Measurements from ENCODE around the gene OSBPL2. TPM values are rescaled to one million over a fixed set of nuclear protein-coding genes. Genes with fewer than 3 reads are reported as not detected.

OSBPL2 gene
- total RNA-seq, 1 experiment from 2014 or later: 115 TPM

GRCh38 chr20:62265365-62265764 is 27.0 kb downstream of the OSBPL2 start:
- Mint-ChIP-seq H3K4me1 (ENCODE audit: low read depth, unreplicated experiment) (no peaks in the 10 kb centered on the region), H3K27me3 (ENCODE audit: unreplicated experiment) (no peaks in the 10 kb centered on the region), H3K36me3 (ENCODE audit: insufficient read depth, unreplicated experiment) (peaks cover 74% of the 10 kb centered on the region), H3K27ac (ENCODE audit: unreplicated experiment) (no peak overlapping the region), H3K4me3 (ENCODE audit: low read depth, unreplicated experiment) (no peak overlapping the region), H3K9me3 (ENCODE audit: low read depth, unreplicated experiment) (no peaks in the 10 kb centered on the region)
- no TSS peak for BruUV-seq (replicated peaks)
- no peak for TF ChIP-seq CTCF (IDR thresholded peaks at IDR 0.05; ENCODE audit: unreplicated experiment)
- CTCF ChIA-PET: no interaction called here
- intact Hi-C loops (cut with micrococcal nuclease; ENCODE audit: unreplicated experiment): no loop called here
- no peak for DNase-seq

- Mint-ChIP-seq H3K9me3 (ENCODE audit: low read depth, unreplicated experiment) (no peaks in the 10 kb centered on the region), H3K4me1 (ENCODE audit: low read depth, unreplicated experiment) (no peaks in the 10 kb centered on the region)
These were observed 28.0 kb downstream of the OSBPL2 start for GRCh38 chr20:62266340-62266739.

GRCh38 chr20:62266851-62267250 is 28.5 kb downstream of the OSBPL2 start:
- Mint-ChIP-seq H3K27me3 (ENCODE audit: unreplicated experiment) (no peaks in the 10 kb centered on the region), H3K4me1 (ENCODE audit: low read depth, unreplicated experiment) (no peaks in the 10 kb centered on the region), H3K9me3 (ENCODE audit: low read depth, unreplicated experiment) (no peaks in the 10 kb centered on the region), H3K36me3 (ENCODE audit: insufficient read depth, unreplicated experiment) (peaks cover 69% of the 10 kb centered on the region), H3K4me3 (ENCODE audit: low read depth, unreplicated experiment) (no peak overlapping the region), H3K27ac (ENCODE audit: unreplicated experiment) (no peak overlapping the region)
- CTCF ChIA-PET: no interaction called here
- DNase-seq: no peak
- no TSS peak for BruUV-seq (replicated peaks)
- intact Hi-C loops (cut with micrococcal nuclease; ENCODE audit: unreplicated experiment): no loop called here
- TF ChIP-seq CTCF (IDR thresholded peaks at IDR 0.05; ENCODE audit: unreplicated experiment): no peak

More at GRCh38 chr20:62266340-62266739, 28.0 kb downstream of the OSBPL2 start:
- TF ChIP-seq CTCF (IDR thresholded peaks at IDR 0.05; ENCODE audit: unreplicated experiment): no peak
- DNase-seq: no peak
- intact Hi-C loops (cut with micrococcal nuclease; ENCODE audit: unreplicated experiment): no loop called here
- peaks cover 69% of the 10 kb centered on the region for H3K36me3 Mint-ChIP-seq (ENCODE audit: insufficient read depth, unreplicated experiment)
- BruUV-seq (replicated peaks): no TSS peak
- no peaks in the 10 kb centered on the region for H3K27me3 Mint-ChIP-seq (ENCODE audit: unreplicated experiment)
- CTCF ChIA-PET: no interaction called here
- H3K27ac Mint-ChIP-seq (ENCODE audit: unreplicated experiment): no peak overlapping the region
- no peak overlapping the region for H3K4me3 Mint-ChIP-seq (ENCODE audit: low read depth, unreplicated experiment)

GRCh38 chr20:62267543-62267942 is 29.2 kb downstream of the OSBPL2 start:
- no peaks in the 10 kb centered on the region for H3K4me1 Mint-ChIP-seq (ENCODE audit: low read depth, unreplicated experiment)
- CTCF ChIA-PET: interaction anchor here (0.5 kb wide), 1 partner anchor 16 kb away, joined by 3 read pairs; no protein-coding TSS in a partner anchor
- no peak for DNase-seq
- TF ChIP-seq CTCF (IDR thresholded peaks at IDR 0.05; ENCODE audit: unreplicated experiment): no peak
- no peaks in the 10 kb centered on the region for H3K27me3 Mint-ChIP-seq (ENCODE audit: unreplicated experiment)
- H3K4me3 Mint-ChIP-seq (ENCODE audit: low read depth, unreplicated experiment): no peak overlapping the region
- H3K27ac Mint-ChIP-seq (ENCODE audit: unreplicated experiment): no peak overlapping the region
- no peaks in the 10 kb centered on the region for H3K9me3 Mint-ChIP-seq (ENCODE audit: low read depth, unreplicated experiment)
- no TSS peak for BruUV-seq (replicated peaks)
- peaks cover 69% of the 10 kb centered on the region for H3K36me3 Mint-ChIP-seq (ENCODE audit: insufficient read depth, unreplicated experiment)
- intact Hi-C loops (cut with micrococcal nuclease; ENCODE audit: unreplicated experiment): no loop called here

Data from Calu3 (cell line).